Stomach (tissue), 9 donors: ENCODE results near the gene COMMD7. TPM values are rescaled to one million over a fixed set of nuclear protein-coding genes. Genes with fewer than 3 reads are reported as not detected.

Experiments
- DNase-seq, 2 donors: peaks; one replicate each; pipeline versions ENCODE4 v3.0.0 to v3.0.0-alpha.2; 2013 to 2019
- H3K27ac ChIP-seq, 5 donors: fragments of 200-600 bp in 4 of 5; sonication (generic) in 4 of 5; one replicate each; pipeline ENCODE4 v1.5.1; 2013 to 2019; ENCODE audit warnings: mild to moderate bottlenecking in 1 of 5, moderate library complexity in 1 of 5
- H3K27me3 ChIP-seq, 3 donors: fragments of 200-600 bp; sonication (generic); one replicate each; pipeline ENCODE4 v1.5.1; 2017 to 2019; ENCODE audit warnings: mixed run types in 1 of 3
- H3K36me3 ChIP-seq, 4 donors: fragments of 200-600 bp; sonication (generic); 1 replicate in 3 of 4; 2 replicates in 1 of 4; pipeline ENCODE4 v1.5.1; 2016 to 2019
- H3K4me1 ChIP-seq, 4 donors: fragments of 200-600 bp; sonication (generic); one replicate each; pipeline ENCODE4 v1.5.1; 2016 to 2019
- H3K4me3 ChIP-seq, 4 donors: fragments of 200-600 bp; sonication (generic) in 3 of 4; one replicate each; pipeline ENCODE4 v1.5.1; 2016 to 2019; ENCODE audit warnings: mild to moderate bottlenecking in 1 of 4
- H3K9me3 ChIP-seq, 4 donors: fragments of 200-600 bp; sonication (generic); one replicate each; pipeline ENCODE4 v1.5.1; 2016 to 2019
- CTCF ChIP-seq, 7 experiments: fragments of 450-650 bp in 4 of 7; fragments of 200-600 bp in 3 of 7; sonication (generic) in 3 of 7; IDR thresholded peaks; one replicate each; pipeline ENCODE4 v1.5.1; 2016 to 2019; ENCODE audit warnings: antibody characterized with exemption in 7 of 7, control low read depth in 2 of 7, mild to moderate bottlenecking in 1 of 7
- EP300 ChIP-seq: sonication (generic); formaldehyde crosslinking; IDR thresholded peaks from one replicate; pipeline ENCODE4 v1.6.1; 2017; ENCODE audit warnings: antibody characterized with exemption
- POLR2A ChIP-seq, 4 donors: fragments of 450-650 bp; IDR thresholded peaks; one replicate each; pipeline ENCODE4 v1.6.1; 2016; ENCODE audit warnings: antibody characterized with exemption in 4 of 4, control low read depth in 2 of 4, mild to moderate bottlenecking in 1 of 4, moderate library complexity in 1 of 4
- POLR2AphosphoS5 ChIP-seq, 3 donors: sonication (generic); formaldehyde crosslinking; IDR thresholded peaks; one replicate each; pipeline ENCODE4 v1.6.1; 2016; ENCODE audit warnings: antibody characterized with exemption in 3 of 3
- WGBS, 5 donors: extraction: QIAGEN DNeasy Blood & Tissue Kit in 3 of 5; methylation state at CpG; one replicate each; pipeline versions ENCODE4 v1.1.5 to v1.1.7; 2013 to 2018; 5-methylcytosine and 5-hydroxymethylcytosine counted together
- intact Hi-C: fragments of 100-400 bp; cut with DNase I; formaldehyde crosslinking; loops from one replicate; pipeline ENCODE4 v1.15.1; 2023; ENCODE audit warnings: low total_unique reads
- polyA plus RNA-seq, 3 donors: library from polyadenylated mRNA; stranded (reverse); fragments of 200-250 nt; gene quantifications; one replicate each; pipeline ENCODE4 v1.2.3, GENCODE V29; 2013
- total RNA-seq, 5 donors: library from RNA; depleted of rRNA; stranded (reverse); fragments of >200 nt; gene quantifications; one replicate each; pipeline versions ENCODE4 v1.1.0 to v1.2.3, GENCODE V29; 2014 to 2016
- donor health status: healthy with polysubstance abuse.
- donor health status: Bipolar disorder and iron deficiency.
- donor health status: healthy.

COMMD7 gene
- total and polyA plus RNA-seq, 8 donors = 3.8 to 61.9 (median 24.3) TPM

- intact Hi-C loops = no loop called here
- no peak overlapping the region for H3K27ac ChIP-seq
- no peaks in the 10 kb centered on the region for H3K9me3 ChIP-seq
- no peak for DNase-seq
- TF ChIP-seq POLR2A (IDR thresholded peaks at IDR 0.05) (no peak), EP300 (no peak), POLR2AphosphoS5 (IDR thresholded peaks at IDR 0.05) (no peak), CTCF (IDR thresholded peaks at IDR 0.05) (no peak)
- no peaks in the 10 kb centered on the region for H3K27me3 ChIP-seq
- WGBS, 5 donors = 72 to 80% (median 75%) methylated on average over 11 of the region's 11 CpGs
- no peaks in the 10 kb centered on the region for H3K4me1 ChIP-seq
- H3K4me3 ChIP-seq = no peak overlapping the region
- H3K36me3 ChIP-seq = no peaks in the 10 kb centered on the region
Observed at GRCh38 chr20:32749914-32750637, 6.8 kb upstream of the COMMD7 start.

GRCh38 chr20:32742322-32743236 lies 688 bp downstream of the COMMD7 start:
- H3K36me3 ChIP-seq = no peaks in the 10 kb centered on the region
- no peak for TF ChIP-seq CTCF (IDR thresholded peaks at IDR 0.05)
- H3K27ac ChIP-seq = peak overlapping the region; percentile 75 to 91 (median 88)
- 9 to 12% (median 11%) methylated on average over 24 to 25 of the region's 25 CpGs for WGBS, 5 donors
- peaks cover 0 to 42% (median 31%) of the 10 kb centered on the region in 4 donors for H3K4me1 ChIP-seq
- no peak for DNase-seq
- intact Hi-C loops = no loop called here
- H3K4me3 ChIP-seq = peak overlapping the region; percentile 78 to 97 (median 90)
- no peaks in the 10 kb centered on the region for H3K9me3 ChIP-seq
- no peaks in the 10 kb centered on the region for H3K27me3 ChIP-seq

- Histone ChIP-seq H3K4me1 (peaks cover 0 to 44% (median 31%) of the 10 kb centered on the region in 4 donors), H3K36me3 (peaks cover 0 to 14% (median 2%) of the 10 kb centered on the region in 4 donors), H3K4me3 (no peak overlapping the region), H3K27ac (no peak overlapping the region), H3K9me3 (no peaks in the 10 kb centered on the region), H3K27me3 (no peaks in the 10 kb centered on the region)
- WGBS, 5 donors = 90 to 98% (median 93%) methylated on average over 5 of the region's 5 CpGs
- DNase-seq = no peak
- intact Hi-C loops = no loop called here
- TF ChIP-seq POLR2A (IDR thresholded peaks at IDR 0.05) = no peak
- TF ChIP-seq EP300 = no peak
- TF ChIP-seq POLR2AphosphoS5 (IDR thresholded peaks at IDR 0.05) = no peak
- TF ChIP-seq CTCF (IDR thresholded peaks at IDR 0.05) = no peak
Observed at GRCh38 chr20:32741151-32741550, 2.1 kb downstream of the COMMD7 start.

- peak overlapping the region in 2 of 5 donors; percentile 46 to 50 for H3K27ac ChIP-seq
- no peaks in the 10 kb centered on the region for H3K27me3 ChIP-seq
- H3K36me3 ChIP-seq = peaks cover 0 to 26% (median 4%) of the 10 kb centered on the region in 4 donors
- WGBS, 5 donors = 58 to 65% (median 60%) methylated on average over 7 of the region's 7 CpGs
- peaks cover 0 to 38% (median 18%) of the 10 kb centered on the region in 4 donors for H3K4me1 ChIP-seq
- TF ChIP-seq POLR2A (IDR thresholded peaks at IDR 0.05) (no peak), POLR2AphosphoS5 (IDR thresholded peaks at IDR 0.05) (no peak), EP300 (no peak), CTCF (IDR thresholded peaks at IDR 0.05) (no peak)
- intact Hi-C loops = no loop called here
- no peak overlapping the region for H3K4me3 ChIP-seq
- no peak for DNase-seq
- H3K9me3 ChIP-seq = no peaks in the 10 kb centered on the region
Observed at GRCh38 chr20:32737371-32738223, 5.7 kb downstream of the COMMD7 start.
